SH-SY5Y (cell line): ENCODE results near the gene ACTR5.

Source experiments
- GATA2 ChIP-seq: IDR thresholded peaks from 2 replicates; pipeline ENCODE4 v1.6.1; 2011; ENCODE audit warnings: mild to moderate bottlenecking, low read depth, low read length
- GATA3 ChIP-seq: IDR thresholded peaks from 2 replicates; pipeline ENCODE4 v1.6.1; 2011; ENCODE audit warnings: low read depth, mild to moderate bottlenecking, low read length, moderate library complexity

DNA sequence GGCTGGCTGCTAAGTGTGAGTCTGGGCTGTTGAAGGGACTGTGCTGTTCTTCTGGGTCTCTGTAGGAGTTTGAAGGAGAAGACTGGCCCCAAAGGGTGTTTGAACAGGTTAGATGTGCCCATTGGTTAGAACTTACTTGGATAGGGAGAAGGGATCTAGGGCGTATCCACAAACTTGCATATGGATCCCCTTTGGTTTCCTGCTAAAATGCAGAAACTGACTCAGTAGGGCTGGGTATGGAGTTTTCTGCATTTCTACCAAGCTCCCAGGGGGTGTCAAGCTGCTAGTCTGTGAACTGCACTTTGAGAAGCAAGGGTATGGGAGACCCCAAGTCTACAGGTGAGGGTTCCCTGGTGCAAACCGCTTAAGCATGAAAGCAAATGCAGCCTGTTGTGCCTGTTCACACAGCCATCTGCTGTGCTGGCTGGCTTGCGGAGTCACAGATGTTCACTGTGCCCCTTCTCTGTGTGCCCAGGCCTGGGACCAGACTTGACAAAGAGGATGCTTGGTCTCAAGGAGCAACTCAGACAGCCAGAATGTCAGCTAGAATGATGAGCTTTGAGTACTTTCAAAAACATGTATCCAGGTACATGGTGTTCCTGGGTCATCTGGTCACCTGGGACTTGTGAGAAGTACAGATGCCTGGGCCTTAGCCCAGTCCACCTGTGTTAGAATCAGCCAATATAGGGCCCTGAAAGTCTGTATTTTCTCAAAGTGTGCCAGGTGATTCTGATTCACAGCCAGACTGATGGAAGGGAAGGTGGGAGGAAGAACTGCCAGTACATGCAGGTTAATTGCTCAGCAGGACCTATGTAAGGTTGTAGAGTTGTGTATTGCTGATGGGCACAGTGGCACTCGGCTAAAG lies 64.7 kb downstream of the ACTR5 start:
- TF ChIP-seq GATA2 (no peak), GATA3 (no peak)
